Muscle layer of colon (tissue), 2 donors: ENCODE data around the gene SEMA4D.

Source experiments
- H3K27ac ChIP-seq: one replicate; pipeline ENCODE4 v1.7.0; 2013; ENCODE audit warnings: low read depth, mild to moderate bottlenecking, low read length, moderate library complexity
- H3K27me3 ChIP-seq, 2 donors: one replicate each; pipeline ENCODE4 v1.7.0; 2013; ENCODE audit warnings: low read length in 2 of 2, mild to moderate bottlenecking in 2 of 2; ENCODE audit not compliant: insufficient read depth in 2 of 2, control insufficient read depth in 1 of 2
- H3K36me3 ChIP-seq: one replicate; pipeline ENCODE4 v1.7.0; 2013; ENCODE audit warnings: mild to moderate bottlenecking, low read length; ENCODE audit not compliant: insufficient read depth
- H3K4me1 ChIP-seq: one replicate; pipeline ENCODE4 v1.7.0; 2013; ENCODE audit warnings: mild to moderate bottlenecking, low read length; ENCODE audit not compliant: insufficient read depth
- H3K4me3 ChIP-seq, 2 donors: one replicate each; pipeline ENCODE4 v1.7.0; 2013; ENCODE audit warnings: low read length in 2 of 2, low read depth in 1 of 2, mild to moderate bottlenecking in 1 of 2, moderate library complexity in 1 of 2
- H3K9ac ChIP-seq: one replicate; pipeline ENCODE4 v1.7.0; 2013; ENCODE audit warnings: low read length
- H3K9me3 ChIP-seq: one replicate; pipeline ENCODE4 v1.7.0; 2013; ENCODE audit warnings: mild to moderate bottlenecking, low read length
- donor health status: abdominal sarcoma.
- donor health status: Adenocarcinoma of cecum.

SEMA4D gene

GRCh38 chr9:89536600-89536999 lies 38.7 kb upstream of the SEMA4D start:
- H3K4me3 ChIP-seq: no peak overlapping the region
- H3K9me3 ChIP-seq: no peaks in the 10 kb centered on the region
- H3K36me3 ChIP-seq: no peaks in the 10 kb centered on the region
- no peak overlapping the region for H3K9ac ChIP-seq
- H3K27me3 ChIP-seq: no peaks in the 10 kb centered on the region
- H3K27ac ChIP-seq: no peak overlapping the region
- no peaks in the 10 kb centered on the region for H3K4me1 ChIP-seq

DNA sequence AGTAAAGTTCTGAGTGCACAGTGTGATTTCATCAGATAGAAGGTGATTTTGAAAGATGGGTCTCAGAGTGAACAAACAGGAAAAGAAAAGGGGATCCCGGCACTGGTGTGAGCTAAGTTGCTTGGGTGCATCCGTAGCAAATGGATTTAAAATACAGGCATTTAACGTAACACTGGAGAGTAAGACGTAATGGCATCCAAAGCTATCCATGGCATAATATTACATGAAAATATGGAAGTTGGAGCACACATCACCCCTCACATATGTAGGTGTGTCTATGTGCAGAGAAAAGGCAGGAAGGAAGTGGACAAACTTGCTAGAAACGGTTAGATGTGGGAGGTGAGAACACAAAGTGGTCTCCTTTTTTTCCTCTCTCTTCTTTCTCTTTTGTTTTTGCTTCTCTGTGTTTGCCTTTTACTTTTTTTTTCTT lies 38.2 kb upstream of the SEMA4D start:
- no peaks in the 10 kb centered on the region for H3K27me3 ChIP-seq
- H3K4me3 ChIP-seq: no peak overlapping the region
- H3K36me3 ChIP-seq: no peaks in the 10 kb centered on the region
- H3K9ac ChIP-seq: no peak overlapping the region
- no peak overlapping the region for H3K27ac ChIP-seq
- no peaks in the 10 kb centered on the region for H3K4me1 ChIP-seq
- no peaks in the 10 kb centered on the region for H3K9me3 ChIP-seq

GRCh38 chr9:89535461-89535860 lies 37.5 kb upstream of the SEMA4D start:
- Histone ChIP-seq H3K4me3 (no peak overlapping the region), H3K27me3 (no peaks in the 10 kb centered on the region), H3K9me3 (no peaks in the 10 kb centered on the region), H3K36me3 (no peaks in the 10 kb centered on the region), H3K4me1 (no peaks in the 10 kb centered on the region), H3K27ac (no peak overlapping the region), H3K9ac (no peak overlapping the region)

- Histone ChIP-seq H3K27ac (no peak overlapping the region), H3K9ac (no peak overlapping the region), H3K4me1 (no peaks in the 10 kb centered on the region)
Measured at GRCh38 chr9:89534515-89535287, 36.8 kb upstream of the SEMA4D start.

DNA sequence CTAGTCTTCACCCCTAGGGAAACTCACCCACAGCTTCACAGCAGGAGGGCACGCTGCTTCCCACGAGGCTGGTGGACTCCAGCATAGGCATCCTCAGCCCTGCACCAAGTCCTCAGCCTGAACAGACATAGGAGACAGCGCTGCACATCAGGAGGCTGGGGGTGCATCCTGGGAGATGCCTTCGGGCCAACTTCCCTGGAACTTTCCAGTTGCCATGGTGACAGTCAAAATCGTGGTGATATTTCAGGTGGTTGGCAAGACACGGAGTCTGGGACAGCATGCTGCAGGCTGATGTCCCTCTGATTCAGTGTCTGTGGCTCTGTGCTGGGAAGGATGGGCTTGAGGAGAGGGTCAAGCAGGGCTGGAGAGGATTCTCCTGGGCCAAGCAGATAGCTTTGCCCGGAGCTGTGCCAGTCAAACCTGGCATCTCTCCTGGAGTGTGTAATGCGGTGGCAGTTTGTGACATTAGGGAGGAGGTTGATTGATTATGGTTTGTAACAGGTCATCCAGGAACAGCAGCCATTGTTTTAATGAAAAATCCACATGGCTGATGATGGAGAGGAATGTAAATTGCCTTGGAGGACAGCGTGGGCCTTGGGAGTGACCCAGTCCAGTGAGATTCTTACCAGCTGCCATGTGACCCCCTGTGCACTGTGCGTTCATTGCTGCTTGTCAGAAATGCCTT lies 35.6 kb upstream of the SEMA4D start:
- H3K4me3 ChIP-seq: no peak overlapping the region

More at GRCh38 chr9:89534515-89535287, 36.8 kb upstream of the SEMA4D start:
- H3K4me3 ChIP-seq: no peak overlapping the region
- H3K36me3 ChIP-seq: no peaks in the 10 kb centered on the region
- H3K27me3 ChIP-seq: no peaks in the 10 kb centered on the region
- H3K9me3 ChIP-seq: no peaks in the 10 kb centered on the region

GRCh38 chr9:89532944-89533343 lies 35.0 kb upstream of the SEMA4D start:
- H3K36me3 ChIP-seq: no peaks in the 10 kb centered on the region
- no peaks in the 10 kb centered on the region for H3K27me3 ChIP-seq
- no peak overlapping the region for H3K9ac ChIP-seq
- H3K4me1 ChIP-seq: no peaks in the 10 kb centered on the region
- no peak overlapping the region for H3K4me3 ChIP-seq
- no peaks in the 10 kb centered on the region for H3K9me3 ChIP-seq
- H3K27ac ChIP-seq: no peak overlapping the region

More for the DNA sequence above, 35.6 kb upstream of the SEMA4D start:
- no peaks in the 10 kb centered on the region for H3K27me3 ChIP-seq
- no peaks in the 10 kb centered on the region for H3K9me3 ChIP-seq
- no peaks in the 10 kb centered on the region for H3K4me1 ChIP-seq
- H3K27ac ChIP-seq: no peak overlapping the region
- H3K36me3 ChIP-seq: no peaks in the 10 kb centered on the region
- no peak overlapping the region for H3K9ac ChIP-seq

GRCh38 chr9:89532478-89532877 lies 34.6 kb upstream of the SEMA4D start:
- Histone ChIP-seq H3K27ac (no peak overlapping the region), H3K9me3 (no peaks in the 10 kb centered on the region), H3K36me3 (no peaks in the 10 kb centered on the region), H3K27me3 (no peaks in the 10 kb centered on the region), H3K4me3 (no peak overlapping the region), H3K4me1 (no peaks in the 10 kb centered on the region), H3K9ac (no peak overlapping the region)

- Histone ChIP-seq H3K36me3 (no peaks in the 10 kb centered on the region), H3K27me3 (no peaks in the 10 kb centered on the region), H3K9ac (no peak overlapping the region), H3K27ac (no peak overlapping the region), H3K4me3 (no peak overlapping the region), H3K4me1 (no peaks in the 10 kb centered on the region), H3K9me3 (no peaks in the 10 kb centered on the region)
Measured at GRCh38 chr9:89531766-89532165, 33.9 kb upstream of the SEMA4D start.

GRCh38 chr9:89530726-89531125 lies 32.8 kb upstream of the SEMA4D start:
- H3K4me3 ChIP-seq: no peak overlapping the region
- H3K27ac ChIP-seq: no peak overlapping the region
- no peaks in the 10 kb centered on the region for H3K4me1 ChIP-seq
- no peaks in the 10 kb centered on the region for H3K9me3 ChIP-seq
- no peaks in the 10 kb centered on the region for H3K36me3 ChIP-seq
- H3K27me3 ChIP-seq: no peaks in the 10 kb centered on the region
- no peak overlapping the region for H3K9ac ChIP-seq

GRCh38 chr9:89529243-89530035 lies 31.5 kb upstream of the SEMA4D start:
- Histone ChIP-seq H3K27ac (no peak overlapping the region), H3K36me3 (no peaks in the 10 kb centered on the region), H3K4me1 (no peaks in the 10 kb centered on the region), H3K9ac (no peak overlapping the region), H3K4me3 (no peak overlapping the region), H3K27me3 (no peaks in the 10 kb centered on the region), H3K9me3 (no peaks in the 10 kb centered on the region)

- Histone ChIP-seq H3K27me3 (no peaks in the 10 kb centered on the region), H3K9me3 (no peaks in the 10 kb centered on the region), H3K4me3 (no peak overlapping the region), H3K36me3 (no peaks in the 10 kb centered on the region), H3K9ac (no peak overlapping the region), H3K27ac (no peak overlapping the region), H3K4me1 (no peaks in the 10 kb centered on the region)
Measured at GRCh38 chr9:89528540-89528939, 30.6 kb upstream of the SEMA4D start.
